Stimulated activated effector memory CD8-positive, alpha-beta T cell treated with anti-CD3 and anti-CD28 coated beads, Interleukin-12 subunit alpha, Interleukin-12 subunit beta, amount 100 ng/mL, for 72 hours (primary cell): ENCODE measurements around the gene ACOT9.
"Not testable (repeated sequence)": the region's sequence is repeated elsewhere in the genome, so short reads cannot be mapped to it uniquely, and the experiment has no call there.

Source experiments
- ATAC-seq: fragments of 150-1000 bp; cut with Tn5 transposase; 2 replicates; pipeline ENCODE4 v1.10.0; 2021
- DNase-seq, 2 donors: peaks; one replicate each; pipeline ENCODE4 v3.0.0; 2021 to 2022; ENCODE audit warnings: low spot score in 2 of 2
- H3K27ac Mint-ChIP-seq: one replicate; pipeline ENCODE4 v1.8.0; 2022; ENCODE audit warnings: mild to moderate bottlenecking, mixed read lengths
- H3K36me3 Mint-ChIP-seq: one replicate; pipeline ENCODE4 v1.8.0; 2022; ENCODE audit warnings: mild to moderate bottlenecking, mixed read lengths
- H3K4me1 Mint-ChIP-seq: one replicate; pipeline ENCODE4 v1.8.0; 2022; ENCODE audit warnings: mixed read lengths
- H3K4me3 Mint-ChIP-seq: one replicate; pipeline ENCODE4 v1.8.0; 2022; ENCODE audit warnings: mild to moderate bottlenecking, mixed read lengths
- H3K9me3 Mint-ChIP-seq: one replicate; pipeline ENCODE4 v1.8.0; 2022; ENCODE audit warnings: mixed read lengths

ACOT9 gene

GRCh38 chrX:23673108-23673507 is 70.0 kb downstream of the ACOT9 start:
- DNase-seq (no peak), ATAC-seq (no peak)
- no peak overlapping the region for H3K27ac Mint-ChIP-seq
- no peak overlapping the region for H3K4me3 Mint-ChIP-seq
- H3K4me1 Mint-ChIP-seq: no peaks in the 10 kb centered on the region
- peaks cover 75% of the 10 kb centered on the region for H3K36me3 Mint-ChIP-seq
- H3K9me3 Mint-ChIP-seq: no peaks in the 10 kb centered on the region

- no peak overlapping the region for H3K4me3 Mint-ChIP-seq
- DNase-seq (no peak), ATAC-seq (no peak)
- no peak overlapping the region for H3K27ac Mint-ChIP-seq
- no peaks in the 10 kb centered on the region for H3K9me3 Mint-ChIP-seq
- H3K4me1 Mint-ChIP-seq: peaks cover 11% of the 10 kb centered on the region
- peaks cover 51% of the 10 kb centered on the region for H3K36me3 Mint-ChIP-seq
Observed at GRCh38 chrX:23670528-23670927, 72.5 kb downstream of the ACOT9 start.

GRCh38 chrX:23668335-23668734 is 74.7 kb downstream of the ACOT9 start:
- Mint-ChIP-seq H3K4me3 (peak overlapping the region; percentile 75), H3K27ac (no peak overlapping the region), H3K9me3 (no peaks in the 10 kb centered on the region), H3K36me3 (peaks cover 29% of the 10 kb centered on the region), H3K4me1 (peaks cover 11% of the 10 kb centered on the region)
- DNase-seq (no peak), ATAC-seq (no peak)

GRCh38 chrX:23667239-23668177 is 75.6 kb downstream of the ACOT9 start, which contains the start of gene PRDX4:
Gene PRDX4, plus strand, starts transcription at chrX:23667493. Its CDS starts 78 bp downstream, at chrX:23667571.
- H3K4me1 Mint-ChIP-seq: peaks cover 15% of the 10 kb centered on the region
- H3K27ac Mint-ChIP-seq: peak within 1 kb of the TSS; percentile 79
- DNase-seq: peak; percentile 53 to 85
- peak; percentile 84 for ATAC-seq
- H3K4me3 Mint-ChIP-seq: peak within 1 kb of the TSS; percentile 75
- peaks cover 21% of the 10 kb centered on the region for H3K36me3 Mint-ChIP-seq
- H3K9me3 Mint-ChIP-seq: no peaks in the 10 kb centered on the region

- ATAC-seq (no peak), DNase-seq (no peak)
- Mint-ChIP-seq H3K27ac (no peak overlapping the region), H3K36me3 (peaks cover 8% of the 10 kb centered on the region), H3K4me1 (peaks cover 27% of the 10 kb centered on the region), H3K4me3 (peak overlapping the region; percentile 38), H3K9me3 (no peaks in the 10 kb centered on the region)
Observed at GRCh38 chrX:23666282-23666681, 76.8 kb downstream of the ACOT9 start.

GRCh38 chrX:23664496-23664895 is 78.6 kb downstream of the ACOT9 start:
- Mint-ChIP-seq H3K36me3 (no peaks in the 10 kb centered on the region), H3K4me3 (no peak overlapping the region), H3K9me3 (no peaks in the 10 kb centered on the region), H3K4me1 (peaks cover 30% of the 10 kb centered on the region), H3K27ac (no peak overlapping the region)
- no peak for ATAC-seq
- no peak for DNase-seq

- ATAC-seq (peak; percentile 90), DNase-seq (no peak)
- peak overlapping the region; percentile 46 for H3K4me3 Mint-ChIP-seq
- H3K4me1 Mint-ChIP-seq: peaks cover 30% of the 10 kb centered on the region
- H3K27ac Mint-ChIP-seq: peak overlapping the region; percentile 92
- no peaks in the 10 kb centered on the region for H3K9me3 Mint-ChIP-seq
- no peaks in the 10 kb centered on the region for H3K36me3 Mint-ChIP-seq
Observed at GRCh38 chrX:23662853-23663252, 80.2 kb downstream of the ACOT9 start.

GRCh38 chrX:23662187-23662586 is 80.9 kb downstream of the ACOT9 start:
- ATAC-seq (peak; percentile 59), DNase-seq (no peak)
- Mint-ChIP-seq H3K4me1 (peaks cover 30% of the 10 kb centered on the region), H3K4me3 (peak overlapping the region; percentile 46), H3K36me3 (no peaks in the 10 kb centered on the region), H3K27ac (peak overlapping the region; percentile 92), H3K9me3 (no peaks in the 10 kb centered on the region)

GRCh38 chrX:23661671-23662070 is 81.4 kb downstream of the ACOT9 start:
- H3K9me3 Mint-ChIP-seq: no peaks in the 10 kb centered on the region
- ATAC-seq (peak; percentile 36), DNase-seq (no peak)
- H3K27ac Mint-ChIP-seq: peak overlapping the region; percentile 92
- H3K36me3 Mint-ChIP-seq: no peaks in the 10 kb centered on the region
- H3K4me1 Mint-ChIP-seq: peaks cover 25% of the 10 kb centered on the region
- peak overlapping the region; percentile 46 for H3K4me3 Mint-ChIP-seq

- no peak overlapping the region for H3K27ac Mint-ChIP-seq
- no peak for ATAC-seq
- H3K9me3 Mint-ChIP-seq: no peaks in the 10 kb centered on the region
- H3K4me3 Mint-ChIP-seq: no peak overlapping the region
- no peaks in the 10 kb centered on the region for H3K36me3 Mint-ChIP-seq
- peaks cover 20% of the 10 kb centered on the region for H3K4me1 Mint-ChIP-seq
- DNase-seq: no peak
Observed at GRCh38 chrX:23660766-23661132, 82.3 kb downstream of the ACOT9 start.

GRCh38 chrX:23660083-23660765 is 82.9 kb downstream of the ACOT9 start:
- H3K4me3 Mint-ChIP-seq: not testable (repeated sequence)

GRCh38 chrX:23659339-23659738 is 83.7 kb downstream of the ACOT9 start:
- Mint-ChIP-seq H3K27ac (no peak overlapping the region), H3K9me3 (no peaks in the 10 kb centered on the region)

More at GRCh38 chrX:23660083-23660765, 82.9 kb downstream of the ACOT9 start:
- not testable (repeated sequence) for DNase-seq, H3K9me3 Mint-ChIP-seq, H3K36me3 Mint-ChIP-seq, H3K27ac Mint-ChIP-seq, ATAC-seq
- peaks cover 19% of the 10 kb centered on the region for H3K4me1 Mint-ChIP-seq

GRCh38 chrX:23656684-23657083 is 86.4 kb downstream of the ACOT9 start:
- Mint-ChIP-seq H3K27ac (no peak overlapping the region), H3K4me3 (no peak overlapping the region), H3K36me3 (no peaks in the 10 kb centered on the region), H3K9me3 (no peaks in the 10 kb centered on the region), H3K4me1 (peaks cover 7% of the 10 kb centered on the region)
- DNase-seq (no peak), ATAC-seq (no peak)

More at GRCh38 chrX:23659339-23659738, 83.7 kb downstream of the ACOT9 start:
- ATAC-seq (no peak), DNase-seq (no peak)
- Mint-ChIP-seq H3K4me1 (peaks cover 19% of the 10 kb centered on the region), H3K36me3 (no peaks in the 10 kb centered on the region), H3K4me3 (no peak overlapping the region)

- peaks cover 1% of the 10 kb centered on the region for H3K4me1 Mint-ChIP-seq
- H3K27ac Mint-ChIP-seq: no peak overlapping the region
- no peaks in the 10 kb centered on the region for H3K36me3 Mint-ChIP-seq
- H3K4me3 Mint-ChIP-seq: no peak overlapping the region
- H3K9me3 Mint-ChIP-seq: no peaks in the 10 kb centered on the region
- no peak for ATAC-seq
- DNase-seq: no peak
Observed at GRCh38 chrX:23656091-23656490, 87.0 kb downstream of the ACOT9 start.
